Measurements from ENCODE around the gene DHRS13. TPM values are rescaled to one million over a fixed set of nuclear protein-coding genes. Genes with fewer than 3 reads are reported as not detected.
A peak's percentile ranks its signal among the peaks of the same experiment; 100 is the strongest.

The DHRS13 gene
- total and polyA plus RNA-seq, 10 of the 15 experiments (the other 5 are each of a cell fraction or from before 2014, with no cell fraction given): 0.18 to 55.2 (median 31.3) TPM; not detected in 1

GRCh38 chr17:28897769-28898526 is 4.9 kb downstream of the DHRS13 start:
- RAD21 ChIA-PET (ENCODE audit: unreplicated experiment): interaction anchor here (0.6 to 5.9 kb wide), 12 partner anchors 10 to 331 kb away, joined by 3 to 28 read pairs (median 8); partner anchors contain the start of gene FAM222B
- H3K27me3 ChIP-seq (replicated peaks in 1 of 2; ENCODE audit: control insufficient read depth in 2 of 2, insufficient read depth in 2 of 2, low read length in 1 of 2): no peaks in the 10 kb centered on the region
- no peak for DNase-seq (ENCODE audit: low read depth, low spot score)
- peaks cover 31% of the 10 kb centered on the region for H3K4me1 ChIP-seq (ENCODE audit: control insufficient read depth, insufficient read depth, low read length)
- WGBS (ENCODE audit: insufficient coverage, insufficient replicate concordance, low lambda C conversion rate, missing lambda C conversion rate): 13% methylated on average over 23 of the region's 23 CpGs
- no peaks in the 10 kb centered on the region for H3K36me3 ChIP-seq (ENCODE audit: control insufficient read depth in 2 of 2, insufficient read depth in 2 of 2, low read length in 1 of 2)
- no peaks in the 10 kb centered on the region for H3K9me3 ChIP-seq (replicated peaks; ENCODE audit: control insufficient read depth, insufficient read depth, low read length)
- H3K79me2 ChIP-seq (ENCODE audit: control insufficient read depth, insufficient read depth, low read length): peaks cover 23% of the 10 kb centered on the region
- intact Hi-C loops (cut with micrococcal nuclease; ENCODE audit: unreplicated experiment) (no loop called here), in situ Hi-C loops (cut with MboI) (loop anchor here (25.0 kb wide), 1 partner anchor 1411 kb away; no protein-coding TSS in a partner anchor)
- SMC1A ChIA-PET (ENCODE audit: uncharacterized antibody, unreplicated experiment): interaction anchor here (0.9 to 5.8 kb wide), 12 partner anchors 10 to 178 kb away, joined by 3 to 35 read pairs (median 4); partner anchors contain the start of genes FAM222B, NEK8, RPL23A and TLCD1
- H3K4me2 ChIP-seq (ENCODE audit: control insufficient read depth, insufficient read depth): peak overlapping the region; percentile 92
- peak overlapping the region; percentile 72 for H3K27ac ChIP-seq (ENCODE audit: control insufficient read depth, insufficient read depth)
- peak overlapping the region; percentile 76 for H2AFZ ChIP-seq (ENCODE audit: control insufficient read depth, low read depth, low read length)
- FAIRE-seq: no peak
- peak overlapping the region; percentile 92 for H3K4me3 ChIP-seq
- no TSS peak for BruUV-seq (replicated peaks)
- CTCF ChIA-PET: interaction anchor here (0.6 to 17.3 kb wide), 9 partner anchors 10 to 390 kb away, joined by 3 to 175 read pairs (median 5); partner anchors contain the start of genes FAM222B, NEK8 and TLCD1
- H3K9ac ChIP-seq (ENCODE audit: control insufficient read depth, insufficient read depth, low read length): peak overlapping the region; percentile 72
- POLR2A ChIA-PET: interaction anchor here (0.5 to 3.0 kb wide), 20 partner anchors 10 to 859 kb away, joined by 3 to 20 read pairs (median 5); partner anchors contain the start of genes ERAL1, FAM222B, NEK8 and PHF12
- ATAC-seq: no peak; the same call in 1 of the 3 replicates
- H4K20me1 ChIP-seq (ENCODE audit: control insufficient read depth, insufficient read depth): no peaks in the 10 kb centered on the region
- TF ChIP-seq TAF1 (IDR thresholded peaks at IDR 0.05; ENCODE audit: borderline replicate concordance, low read depth, low read length) (no peak), MEF2B (IDR thresholded peaks at IDR 0.05; ENCODE audit: partially characterized antibody, poor library complexity, severe bottlenecking) (peak; percentile 35), WRNIP1 (IDR thresholded peaks at IDR 0.05; ENCODE audit: borderline replicate concordance, low read depth, low read length) (no peak), ZNF207 (IDR thresholded peaks at IDR 0.05; ENCODE audit: borderline replicate concordance) (0 out of 2 replicates have a peak, but pooled peaks have one; percentile 49), ATF7 (IDR thresholded peaks at IDR 0.05; ENCODE audit: low read depth) (no peak), EZH2 (IDR thresholded peaks at IDR 0.05; ENCODE audit: borderline replicate concordance, control insufficient read depth, low read depth, low read length) (no peak), SRF (IDR thresholded peaks at IDR 0.05; ENCODE audit: low read depth in 2 of 2, low read length in 2 of 2) (no peak), ZZZ3 (IDR thresholded peaks at IDR 0.05; ENCODE audit: control insufficient read depth, insufficient read length, low read depth) (no peak), ETV6 (conservative IDR thresholded peaks at IDR 0.05 in 1 of 2, IDR thresholded peaks at IDR 0.05 in 1 of 2; ENCODE audit: borderline replicate concordance in 1 of 2, low read depth in 1 of 2) (no peak), CHD1 (IDR thresholded peaks at IDR 0.05; ENCODE audit: low read depth, low read length) (no peak), EED (IDR thresholded peaks at IDR 0.05; ENCODE audit: low read depth) (no peak), GATAD2B (conservative IDR thresholded peaks at IDR 0.05; ENCODE audit: low read depth) (peak; percentile 80; the same call in 1 of the 2 replicates)
- TF ChIP-seq, protein P1, sequence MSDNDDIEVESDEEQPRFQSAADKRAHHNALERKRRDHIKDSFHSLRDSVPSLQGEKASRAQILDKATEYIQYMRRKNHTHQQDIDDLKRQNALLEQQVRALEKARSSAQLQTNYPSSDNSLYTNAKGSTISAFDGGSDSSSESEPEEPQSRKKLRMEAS (IDR thresholded peaks at IDR 0.05; ENCODE audit: low read depth, low read length): no peak
- TF ChIP-seq, protein P2, sequence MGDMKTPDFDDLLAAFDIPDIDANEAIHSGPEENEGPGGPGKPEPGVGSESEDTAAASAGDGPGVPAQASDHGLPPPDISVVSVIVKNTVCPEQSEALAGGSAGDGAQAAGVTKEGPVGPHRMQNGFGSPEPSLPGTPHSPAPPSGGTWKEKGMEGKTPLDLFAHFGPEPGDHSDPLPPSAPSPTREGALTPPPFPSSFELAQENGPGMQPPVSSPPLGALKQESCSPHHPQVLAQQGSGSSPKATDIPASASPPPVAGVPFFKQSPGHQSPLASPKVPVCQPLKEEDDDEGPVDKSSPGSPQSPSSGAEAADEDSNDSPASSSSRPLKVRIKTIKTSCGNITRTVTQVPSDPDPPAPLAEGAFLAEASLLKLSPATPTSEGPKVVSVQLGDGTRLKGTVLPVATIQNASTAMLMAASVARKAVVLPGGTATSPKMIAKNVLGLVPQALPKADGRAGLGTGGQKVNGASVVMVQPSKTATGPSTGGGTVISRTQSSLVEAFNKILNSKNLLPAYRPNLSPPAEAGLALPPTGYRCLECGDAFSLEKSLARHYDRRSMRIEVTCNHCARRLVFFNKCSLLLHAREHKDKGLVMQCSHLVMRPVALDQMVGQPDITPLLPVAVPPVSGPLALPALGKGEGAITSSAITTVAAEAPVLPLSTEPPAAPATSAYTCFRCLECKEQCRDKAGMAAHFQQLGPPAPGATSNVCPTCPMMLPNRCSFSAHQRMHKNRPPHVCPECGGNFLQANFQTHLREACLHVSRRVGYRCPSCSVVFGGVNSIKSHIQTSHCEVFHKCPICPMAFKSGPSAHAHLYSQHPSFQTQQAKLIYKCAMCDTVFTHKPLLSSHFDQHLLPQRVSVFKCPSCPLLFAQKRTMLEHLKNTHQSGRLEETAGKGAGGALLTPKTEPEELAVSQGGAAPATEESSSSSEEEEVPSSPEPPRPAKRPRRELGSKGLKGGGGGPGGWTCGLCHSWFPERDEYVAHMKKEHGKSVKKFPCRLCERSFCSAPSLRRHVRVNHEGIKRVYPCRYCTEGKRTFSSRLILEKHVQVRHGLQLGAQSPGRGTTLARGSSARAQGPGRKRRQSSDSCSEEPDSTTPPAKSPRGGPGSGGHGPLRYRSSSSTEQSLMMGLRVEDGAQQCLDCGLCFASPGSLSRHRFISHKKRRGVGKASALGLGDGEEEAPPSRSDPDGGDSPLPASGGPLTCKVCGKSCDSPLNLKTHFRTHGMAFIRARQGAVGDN (IDR thresholded peaks at IDR 0.05): no peak

All from GM12878 (cell line).